Astrocyte (in vitro differentiated cells and primary cell): ENCODE data around the gene RB1.

Source experiments
- EZH2 ChIP-seq: IDR thresholded peaks from 2 replicates; pipeline ENCODE4 v1.6.1; 2012; ENCODE audit warnings: mild to moderate bottlenecking, low read length, inconsistent platforms; ENCODE audit not compliant: insufficient read depth
- TF ChIP-seq, protein P1 (sequence below): IDR thresholded peaks from 2 replicates; pipeline ENCODE4 v1.5.1; 2011; ENCODE audit warnings: low read depth, mild to moderate bottlenecking, inconsistent platforms, low read length, moderate library complexity; ENCODE audit not compliant: insufficient read depth

DNA sequence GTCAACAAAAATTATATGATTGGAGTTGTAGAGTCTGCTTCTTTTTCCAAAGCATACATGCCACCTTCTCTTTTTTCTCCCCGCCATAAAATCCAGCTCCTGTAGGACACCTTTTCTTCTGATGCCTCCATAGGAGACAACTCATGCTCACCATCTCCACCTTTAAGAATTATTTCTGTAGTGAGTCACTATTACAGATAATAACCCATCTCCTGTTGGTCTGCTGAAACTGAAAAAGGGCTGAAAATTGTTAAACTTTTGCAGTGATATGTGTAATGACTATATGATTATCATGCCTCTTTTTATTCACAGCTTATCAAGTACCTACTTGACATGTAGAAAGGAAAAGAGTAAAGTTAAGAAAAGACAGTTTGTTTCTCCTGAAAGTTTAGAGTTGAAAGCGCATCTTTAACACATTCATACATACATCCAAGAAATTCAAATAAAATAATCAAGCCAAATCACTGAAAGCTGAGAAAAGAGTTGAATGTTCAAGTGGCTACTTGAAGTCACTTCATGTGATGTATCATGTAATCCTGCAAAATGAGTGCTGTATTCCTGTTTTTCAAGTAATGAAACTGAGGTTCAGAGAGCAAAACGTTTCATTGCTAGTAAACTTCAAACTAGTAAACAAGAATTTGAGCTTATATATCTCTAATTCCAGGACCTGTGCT lies 144.9 kb downstream of the RB1 start:
- TF ChIP-seq, protein P1, sequence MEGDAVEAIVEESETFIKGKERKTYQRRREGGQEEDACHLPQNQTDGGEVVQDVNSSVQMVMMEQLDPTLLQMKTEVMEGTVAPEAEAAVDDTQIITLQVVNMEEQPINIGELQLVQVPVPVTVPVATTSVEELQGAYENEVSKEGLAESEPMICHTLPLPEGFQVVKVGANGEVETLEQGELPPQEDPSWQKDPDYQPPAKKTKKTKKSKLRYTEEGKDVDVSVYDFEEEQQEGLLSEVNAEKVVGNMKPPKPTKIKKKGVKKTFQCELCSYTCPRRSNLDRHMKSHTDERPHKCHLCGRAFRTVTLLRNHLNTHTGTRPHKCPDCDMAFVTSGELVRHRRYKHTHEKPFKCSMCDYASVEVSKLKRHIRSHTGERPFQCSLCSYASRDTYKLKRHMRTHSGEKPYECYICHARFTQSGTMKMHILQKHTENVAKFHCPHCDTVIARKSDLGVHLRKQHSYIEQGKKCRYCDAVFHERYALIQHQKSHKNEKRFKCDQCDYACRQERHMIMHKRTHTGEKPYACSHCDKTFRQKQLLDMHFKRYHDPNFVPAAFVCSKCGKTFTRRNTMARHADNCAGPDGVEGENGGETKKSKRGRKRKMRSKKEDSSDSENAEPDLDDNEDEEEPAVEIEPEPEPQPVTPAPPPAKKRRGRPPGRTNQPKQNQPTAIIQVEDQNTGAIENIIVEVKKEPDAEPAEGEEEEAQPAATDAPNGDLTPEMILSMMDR: no peak
- no peak for TF ChIP-seq EZH2
